Peyer's patch (tissue), 4 donors: ENCODE measurements around the gene ZG16B.

Experiments used
- CTCF ChIP-seq, 6 experiments: fragments of 450-650 bp in 4 of 6; fragments of 200-600 bp in 2 of 6; sonication (generic) in 1 of 6; IDR thresholded peaks; one replicate each; pipeline ENCODE4 v1.5.1; 2017 to 2019; ENCODE audit warnings: antibody characterized with exemption in 6 of 6, mild to moderate bottlenecking in 3 of 6, moderate library complexity in 1 of 6
- POLR2A ChIP-seq, 2 donors: fragments of 450-650 bp; IDR thresholded peaks; one replicate each; pipeline ENCODE4 v1.5.1; 2017; ENCODE audit warnings: antibody characterized with exemption in 2 of 2, mild to moderate bottlenecking in 2 of 2, moderate library complexity in 2 of 2

- TF ChIP-seq CTCF (IDR thresholded peaks at IDR 0.05) (no peak), POLR2A (IDR thresholded peaks at IDR 0.05) (no peak)
These were observed 11.7 kb upstream of the ZG16B start for GRCh38 chr16:2818272-2818876.
